Liver (tissue), 9 donors: ENCODE results near the gene UQCRC2. TPM values are rescaled to one million over a fixed set of nuclear protein-coding genes. Genes with fewer than 3 reads are reported as not detected.
A peak's percentile ranks its signal among the peaks of the same experiment; 100 is the strongest.

Experiments used
- DNase-seq: peaks from one replicate; pipeline ENCODE4 v3.0.0-alpha.2; 2017; ENCODE audit warnings: low spot score
- H3K27ac ChIP-seq, 2 donors: one replicate each; pipeline ENCODE4 v1.7.0; 2013; ENCODE audit warnings: inconsistent platforms in 2 of 2, low read length in 2 of 2, control low read depth in 1 of 2, low read depth in 1 of 2, mild to moderate bottlenecking in 1 of 2
- H3K27me3 ChIP-seq, 4 donors: one replicate each; pipeline versions ENCODE4 v1.6.1 to v1.7.0; 2013; ENCODE audit warnings: low read length in 3 of 4, inconsistent platforms in 1 of 4, mild to moderate bottlenecking in 1 of 4, moderate library complexity in 1 of 4; ENCODE audit not compliant: control insufficient read depth in 4 of 4, insufficient read depth in 4 of 4
- H3K36me3 ChIP-seq, 4 donors: one replicate each; pipeline versions ENCODE4 v1.6.1 to v1.7.0; 2013; ENCODE audit warnings: low read length in 3 of 4, mild to moderate bottlenecking in 3 of 4, low read depth in 1 of 4, moderate library complexity in 1 of 4; ENCODE audit not compliant: control insufficient read depth in 4 of 4, insufficient read depth in 3 of 4
- H3K4me1 ChIP-seq, 4 donors: one replicate each; pipeline versions ENCODE4 v1.6.1 to v1.7.0; 2013; ENCODE audit warnings: low read length in 3 of 4, mild to moderate bottlenecking in 3 of 4, moderate library complexity in 1 of 4; ENCODE audit not compliant: control insufficient read depth in 4 of 4, insufficient read depth in 4 of 4
- H3K4me3 ChIP-seq, 3 donors: one replicate each; pipeline versions ENCODE4 v1.6.1 to v1.7.0; 2013; ENCODE audit warnings: low read length in 3 of 3, control low read depth in 1 of 3, low read depth in 1 of 3, mild to moderate bottlenecking in 1 of 3
- H3K9ac ChIP-seq, 2 donors: one replicate each; pipeline ENCODE4 v1.7.0; 2013; ENCODE audit warnings: low read length in 2 of 2, mild to moderate bottlenecking in 2 of 2, moderate library complexity in 2 of 2, control low read depth in 1 of 2, low read depth in 1 of 2
- H3K9me3 ChIP-seq, 4 donors: one replicate each; pipeline versions ENCODE4 v1.6.1 to v1.7.0; 2013; ENCODE audit warnings: low read length in 3 of 4; ENCODE audit not compliant: control insufficient read depth in 4 of 4
- ATF3 ChIP-seq: IDR thresholded peaks from 2 replicates; pipeline ENCODE4 v1.6.1; 2016; ENCODE audit warnings: antibody characterized with exemption
- CTCF ChIP-seq: fragments of 150-350 bp; IDR thresholded peaks from 2 replicates; pipeline ENCODE4 v1.5.1; 2017; ENCODE audit warnings: improper control_type of control experiment, low read depth, low read length; ENCODE audit not compliant: missing input control
- EGR1 ChIP-seq, 2 donors: IDR thresholded peaks; 2 replicates each; pipeline ENCODE4 v1.6.1; 2016 to 2018; ENCODE audit warnings: antibody characterized with exemption in 2 of 2, low read depth in 2 of 2
- FOXA1 ChIP-seq: IDR thresholded peaks from 2 replicates; pipeline ENCODE4 v1.6.1; 2016; ENCODE audit warnings: antibody characterized with exemption
- FOXA2 ChIP-seq: IDR thresholded peaks from 2 replicates; pipeline ENCODE4 v1.6.1; 2016; ENCODE audit warnings: antibody characterized with exemption
- GABPA ChIP-seq, 2 donors: IDR thresholded peaks in 1 of 2; conservative IDR thresholded peaks in 1 of 2; 2 replicates each; pipeline ENCODE4 v1.6.1; 2016; ENCODE audit warnings: antibody characterized with exemption in 2 of 2, mild to moderate bottlenecking in 1 of 2, moderate library complexity in 1 of 2
- HNF4G ChIP-seq: IDR thresholded peaks from 2 replicates; pipeline ENCODE4 v1.6.1; 2016; ENCODE audit warnings: antibody characterized with exemption
- JUND ChIP-seq, 2 donors: IDR thresholded peaks; 2 replicates each; pipeline ENCODE4 v1.6.1; 2016; ENCODE audit warnings: antibody characterized with exemption in 2 of 2
- MAX ChIP-seq: IDR thresholded peaks from 2 replicates; pipeline ENCODE4 v1.6.1; 2016; ENCODE audit warnings: antibody characterized with exemption
- NR2F2 ChIP-seq: IDR thresholded peaks from 2 replicates; pipeline ENCODE4 v1.6.1; 2016; ENCODE audit warnings: antibody characterized with exemption
- RAD21 ChIP-seq, 2 donors: IDR thresholded peaks; 2 replicates each; pipeline ENCODE4 v1.6.1; 2016; ENCODE audit warnings: antibody characterized with exemption in 2 of 2, mild to moderate bottlenecking in 2 of 2
- REST ChIP-seq: IDR thresholded peaks from 2 replicates; pipeline ENCODE4 v1.6.1; 2016; ENCODE audit warnings: antibody characterized with exemption, mild to moderate bottlenecking
- RXRA ChIP-seq, 2 donors: IDR thresholded peaks; 2 replicates each; pipeline ENCODE4 v1.6.1; 2017 to 2018; ENCODE audit warnings: antibody characterized with exemption in 2 of 2, mild to moderate bottlenecking in 1 of 2
- SP1 ChIP-seq: IDR thresholded peaks from 2 replicates; pipeline ENCODE4 v1.6.1; 2018; ENCODE audit warnings: antibody characterized with exemption, mild to moderate bottlenecking
- TAF1 ChIP-seq: conservative IDR thresholded peaks from 2 replicates; pipeline ENCODE4 v1.6.1; 2016; ENCODE audit warnings: antibody characterized with exemption, mild to moderate bottlenecking
- YY1 ChIP-seq: IDR thresholded peaks from 2 replicates; pipeline ENCODE4 v1.6.1; 2016; ENCODE audit warnings: antibody characterized with exemption, mild to moderate bottlenecking
- ZBTB33 ChIP-seq: IDR thresholded peaks from 2 replicates; pipeline ENCODE4 v1.6.1; 2016; ENCODE audit warnings: antibody characterized with exemption
- WGBS: extraction: QIAGEN DNeasy Blood & Tissue Kit; methylation state at CpG from one replicate; pipeline ENCODE4 v1.1.7; 2013; 5-methylcytosine and 5-hydroxymethylcytosine counted together
- polyA plus RNA-seq, 2 donors: library from polyadenylated mRNA; stranded (reverse) in 1 of 2; unstranded in 1 of 2; fragments of 200-250 nt in 1 of 2; fragments of >200 nt in 1 of 2; fragmentation: Nextera tagmentation in 1 of 2; extraction: Ambion mirVana in 1 of 2; gene quantifications; one replicate each; pipeline versions ENCODE4 v1.2.1 to v1.2.3, GENCODE V29; 2013 to 2015
- total RNA-seq, 2 donors: library from RNA; depleted of rRNA; stranded (reverse); fragments of >200 nt; gene quantifications; one replicate each; pipeline ENCODE4 v1.2.3, GENCODE V29; 2014
- donor health status: healthy.
- donor health status: healthy.
- donor health status: healthy.
- donor health status: healthy.
- donor health status: healthy.

The UQCRC2 gene
- total and polyA plus RNA-seq, 4 donors = 88.8 to 164 (median 140) TPM

GRCh38 chr16:21950782-21951521 is 2.2 kb upstream of the UQCRC2 start:
- Histone ChIP-seq H3K4me1 (peaks cover 4 to 48% (median 38%) of the 10 kb centered on the region in 4 donors), H3K27ac (no peak overlapping the region), H3K9me3 (no peaks in the 10 kb centered on the region), H3K4me3 (no peak overlapping the region), H3K36me3 (no peaks in the 10 kb centered on the region), H3K9ac (no peak overlapping the region), H3K27me3 (no peaks in the 10 kb centered on the region)
- TF ChIP-seq SP1 (no peak), HNF4G (no peak), TAF1 (no peak), EGR1 (IDR thresholded peaks at IDR 0.05; ENCODE audit: low read depth in 2 of 2) (no peak), RAD21 (IDR thresholded peaks at IDR 0.05) (peak; percentile 55 to 71), CTCF (peak; percentile 33), REST (no peak), NR2F2 (no peak), FOXA2 (no peak), GABPA (IDR thresholded peaks at IDR 0.05 in 1 of 2, conservative IDR thresholded peaks at IDR 0.05 in 1 of 2) (no peak), YY1 (peak; percentile 20)
- no peak for DNase-seq
- WGBS = 77% methylated on average over 7 of the region's 7 CpGs

- Histone ChIP-seq H3K27ac (peak overlapping the region; percentile 90 to 96), H3K36me3 (peaks cover 0 to 7% (median 3%) of the 10 kb centered on the region in 4 donors), H3K27me3 (no peaks in the 10 kb centered on the region), H3K9me3 (no peaks in the 10 kb centered on the region), H3K9ac (peak overlapping the region; percentile 76 to 83), H3K4me3 (peak overlapping the region; percentile 78 to 98 (median 89)), H3K4me1 (peaks cover 4 to 46% (median 36%) of the 10 kb centered on the region in 4 donors)
- 4% methylated on average over 24 of the region's 24 CpGs for WGBS
- peak; percentile 82 for DNase-seq
- TF ChIP-seq RXRA (IDR thresholded peaks at IDR 0.05) (peak; percentile 24 to 41), TAF1 (no peak), FOXA2 (no peak), CTCF (no peak), MAX (peak; percentile 32), EGR1 (IDR thresholded peaks at IDR 0.05; ENCODE audit: low read depth in 2 of 2) (peak; percentile 91 to 92), ZBTB33 (no peak), FOXA1 (no peak), JUND (IDR thresholded peaks at IDR 0.05) (no peak), YY1 (no peak), HNF4G (peak; percentile 72), ATF3 (no peak), NR2F2 (no peak), GABPA (IDR thresholded peaks at IDR 0.05 in 1 of 2, conservative IDR thresholded peaks at IDR 0.05 in 1 of 2) (peak in 1 of 2 donors; percentile 26)
Measured at GRCh38 chr16:21952040-21952792, 945 bp upstream of the UQCRC2 start.
